Ecto neural progenitor cell (in vitro differentiated cells): ENCODE data around the gene NEGR1.

Experiments used
- DNase-seq: peaks from one replicate; pipeline ENCODE4 v3.0.0-alpha.2; 2018; ENCODE audit warnings: low spot score

The NEGR1 gene

DNA sequence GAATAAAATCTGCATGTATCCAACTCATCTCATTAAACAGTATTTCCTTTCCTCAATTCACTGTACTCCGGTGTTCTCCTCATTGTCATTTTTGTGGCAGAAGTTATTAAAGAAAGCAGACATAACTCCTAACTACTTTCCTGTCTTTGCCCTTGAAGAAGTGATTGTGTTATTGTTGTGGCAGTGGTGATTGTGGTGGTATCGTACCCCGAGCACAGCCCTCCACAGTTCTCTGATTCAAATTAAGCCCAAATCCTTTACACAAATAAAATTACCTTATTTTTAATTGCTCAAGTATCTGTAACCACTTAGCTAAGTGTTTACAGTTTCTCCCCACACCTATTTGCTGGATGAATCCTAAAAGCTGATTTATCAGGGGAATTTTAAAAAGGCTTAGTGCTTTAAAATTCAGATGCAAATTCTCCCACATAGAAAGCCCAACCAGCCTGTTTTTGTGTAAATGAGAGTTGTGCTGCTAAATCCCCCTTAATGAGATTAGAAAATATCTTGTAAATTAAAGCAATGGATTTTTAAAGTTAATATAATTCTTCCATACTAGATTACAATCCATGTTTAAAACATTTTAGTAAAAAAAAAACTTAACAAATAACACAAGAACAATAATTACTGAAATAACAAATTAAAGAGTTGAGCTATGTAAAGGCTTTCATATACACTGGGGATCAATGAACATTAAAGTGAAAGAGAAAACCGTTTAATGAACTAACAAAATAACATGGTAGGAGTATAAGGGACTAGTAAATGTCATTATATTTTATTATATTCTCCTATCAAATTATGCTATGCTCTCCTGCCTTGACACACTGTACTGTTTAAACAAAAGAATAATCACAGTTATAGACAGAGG is 259.0 kb downstream of the NEGR1 start:
- no peak for DNase-seq

DNA sequence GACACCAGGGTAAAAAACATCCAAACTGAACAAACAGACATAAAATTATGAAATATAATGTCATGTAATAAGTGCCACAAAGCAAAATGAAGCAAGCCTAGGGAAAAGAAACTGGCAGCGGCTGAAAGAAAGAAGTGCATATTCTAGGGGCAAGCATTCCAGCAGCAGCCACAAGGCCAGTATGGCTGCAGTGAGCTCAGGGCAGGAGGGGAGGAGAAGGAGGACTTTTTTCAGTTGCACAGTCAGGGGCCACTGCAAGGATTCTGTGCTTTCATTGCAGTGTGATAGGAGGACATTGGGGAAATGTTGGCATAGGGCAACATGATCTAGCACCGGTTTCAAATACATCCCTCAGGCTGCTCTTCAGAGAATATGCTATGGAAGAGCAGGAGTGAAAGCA is 263.8 kb downstream of the NEGR1 start:
- DNase-seq: no peak

DNA sequence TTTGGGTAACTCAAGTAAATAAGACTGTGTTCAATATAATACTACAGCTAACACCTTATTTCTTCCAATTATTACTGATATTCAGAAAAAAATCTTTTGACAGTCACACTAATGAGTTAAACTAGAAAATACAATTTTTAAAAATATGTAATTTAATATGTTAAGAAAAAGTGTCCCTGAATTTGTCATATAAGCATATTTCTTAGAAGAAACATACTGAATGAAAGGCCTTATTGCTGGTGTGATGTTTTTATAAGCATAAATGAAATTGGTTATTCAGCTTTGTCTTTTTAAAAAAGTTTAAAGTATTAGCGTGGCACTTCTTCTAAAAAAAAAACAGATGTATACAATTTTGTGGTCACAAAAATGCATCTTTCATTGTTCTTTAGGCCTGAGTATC is 267.3 kb downstream of the NEGR1 start:
- DNase-seq: no peak

DNA sequence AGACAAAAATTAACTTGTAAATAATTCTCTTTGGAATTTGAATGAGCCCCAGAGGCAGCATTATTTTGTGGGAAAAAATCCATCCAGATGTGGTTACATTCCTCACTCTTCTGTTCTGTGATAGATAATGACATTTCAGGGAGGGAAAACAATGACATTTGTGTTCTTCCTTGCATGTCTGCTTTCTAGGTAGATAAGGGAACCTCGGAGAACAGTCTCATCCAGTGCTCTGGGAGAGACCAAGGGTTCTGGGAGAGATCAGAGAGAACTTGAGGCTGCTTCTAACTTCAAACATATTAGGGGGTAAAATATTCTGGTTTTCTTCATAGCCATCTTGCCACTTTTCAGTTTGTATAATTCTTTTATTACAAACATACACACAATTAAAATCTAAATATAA is 269.2 kb downstream of the NEGR1 start:
- no peak for DNase-seq

DNA sequence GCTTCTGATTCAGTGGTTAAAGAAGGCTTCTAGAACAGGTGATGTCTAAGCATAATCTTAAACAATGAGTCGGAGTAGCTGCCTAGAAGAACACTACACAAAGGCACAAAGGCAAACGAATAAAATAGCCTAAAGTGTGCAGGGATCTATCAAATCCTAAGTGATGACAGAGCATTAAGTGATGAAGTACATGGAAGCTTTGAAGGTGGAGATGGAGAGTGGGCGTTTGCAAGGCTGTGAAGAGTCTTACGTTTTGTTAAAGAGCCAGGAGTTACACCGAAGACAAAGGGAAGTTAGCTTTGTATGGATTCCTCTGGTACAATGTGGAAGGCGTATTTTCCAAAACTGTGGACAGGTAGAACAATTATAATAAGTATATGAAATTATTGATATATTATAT is 270.6 kb downstream of the NEGR1 start:
- DNase-seq: no peak

DNA sequence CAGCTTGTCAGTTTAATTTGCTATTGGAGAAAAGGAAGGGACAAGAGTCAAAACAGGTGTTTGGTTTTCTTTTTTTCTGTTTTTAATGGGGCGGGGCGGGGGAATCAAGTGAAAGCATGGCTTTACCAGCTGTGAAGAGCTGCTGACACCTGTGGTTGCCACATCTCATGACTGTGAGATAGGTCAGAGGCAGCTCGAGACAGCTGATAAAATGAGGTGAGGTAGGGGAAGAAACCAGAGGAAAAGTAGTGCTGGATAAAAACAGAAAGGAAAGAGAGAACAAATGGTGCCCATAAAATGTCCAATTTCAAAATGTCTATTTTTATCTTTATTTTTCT is 272.3 kb downstream of the NEGR1 start:
- DNase-seq: no peak

DNA sequence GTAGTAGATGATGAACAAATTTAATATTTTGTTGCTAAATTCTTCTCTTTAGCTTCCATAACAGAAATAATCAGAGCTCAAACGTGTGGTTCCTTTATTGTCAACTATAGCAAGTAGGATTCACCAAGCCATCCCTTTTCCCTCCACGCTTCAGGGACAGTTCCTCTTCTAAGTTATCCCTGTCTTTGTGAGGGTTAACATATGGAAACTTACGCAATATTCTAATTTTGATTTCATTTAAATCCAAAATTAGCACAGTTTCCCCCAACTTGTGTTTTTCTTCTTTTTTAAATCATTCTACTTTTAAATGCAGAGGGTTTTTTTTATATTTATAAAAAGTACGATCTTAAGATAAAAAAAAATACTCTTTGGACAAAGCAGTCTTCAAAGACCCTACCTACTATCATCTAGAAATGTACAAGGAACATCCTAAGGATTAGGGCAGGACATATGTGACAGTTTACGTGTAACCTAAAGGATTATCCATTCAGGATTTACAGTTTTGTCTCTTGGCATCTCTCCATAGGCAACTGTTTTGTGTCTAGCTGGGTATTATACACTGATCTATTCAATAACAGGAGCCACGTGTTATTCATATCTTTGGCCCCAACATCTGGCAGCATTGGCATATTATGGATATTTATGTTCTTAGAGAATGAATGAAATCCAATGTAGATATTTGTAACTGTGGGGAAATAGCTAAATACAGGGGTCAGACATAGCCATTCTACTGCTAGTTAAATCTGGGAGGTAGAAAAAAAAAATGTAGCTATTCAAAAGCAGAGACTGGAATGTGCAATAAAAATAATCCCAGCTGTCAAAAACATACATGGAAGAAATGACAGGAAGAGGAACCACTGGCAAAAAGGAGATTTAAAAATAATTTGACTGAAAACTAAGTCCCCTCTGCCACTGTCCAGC is 272.9 kb downstream of the NEGR1 start:
- no peak for DNase-seq

DNA sequence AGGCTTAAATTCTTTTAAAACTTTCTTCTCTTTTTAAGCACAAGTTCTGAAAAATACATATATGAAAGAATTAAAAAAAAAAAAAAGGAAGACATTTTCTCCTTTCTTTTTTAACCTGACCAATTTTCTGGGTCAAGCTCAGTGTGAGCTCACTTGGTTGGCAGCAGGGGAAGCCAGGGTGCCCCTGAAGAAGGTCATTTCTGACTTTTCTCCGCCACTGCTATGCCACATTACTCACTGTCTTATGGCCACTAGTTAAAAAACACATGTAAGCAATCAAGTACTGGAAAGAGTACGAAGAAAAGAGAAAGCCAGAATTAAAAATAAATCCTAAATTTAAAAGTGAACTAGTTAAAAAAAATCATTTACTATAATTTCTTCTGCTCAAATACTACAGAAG is 275.0 kb downstream of the NEGR1 start:
- DNase-seq: no peak

DNA sequence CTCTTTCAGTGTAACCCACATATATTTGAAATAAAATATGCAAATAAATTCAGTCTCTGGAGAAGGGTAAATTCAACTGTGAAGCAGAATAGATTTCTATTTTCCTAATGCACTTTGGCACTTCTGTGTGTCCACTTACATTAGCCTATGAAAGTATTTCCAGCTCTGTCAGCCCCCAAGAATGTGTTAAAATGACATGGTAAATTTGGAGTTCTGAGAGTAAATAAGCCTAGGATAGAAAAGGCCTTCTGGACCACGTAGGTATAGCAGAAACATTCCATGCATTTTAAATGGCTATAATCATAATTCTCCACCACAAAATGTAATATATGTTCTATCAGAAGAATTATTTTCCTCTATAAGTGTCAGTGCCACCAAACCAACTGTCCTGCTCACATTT is 276.2 kb downstream of the NEGR1 start:
- no peak for DNase-seq

DNA sequence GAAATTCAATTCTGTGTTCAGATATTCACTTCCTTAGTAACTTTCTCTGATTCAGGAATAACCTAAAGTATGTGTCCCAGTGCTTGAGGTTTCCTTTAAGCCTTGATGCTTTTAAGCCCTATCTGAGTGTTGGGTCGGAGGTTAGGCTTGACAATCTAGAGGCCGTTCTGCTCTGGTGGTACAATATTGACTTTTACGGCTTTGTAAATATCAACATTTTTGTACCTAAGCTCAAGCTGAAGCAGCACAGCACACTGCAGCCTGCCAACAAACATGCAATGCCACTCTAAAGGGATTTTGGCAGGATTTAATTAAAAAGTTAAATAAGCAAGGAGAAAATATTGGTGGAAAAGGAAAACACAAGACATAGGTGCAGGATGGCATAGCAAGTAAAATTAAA is 279.2 kb downstream of the NEGR1 start:
- DNase-seq: no peak

DNA sequence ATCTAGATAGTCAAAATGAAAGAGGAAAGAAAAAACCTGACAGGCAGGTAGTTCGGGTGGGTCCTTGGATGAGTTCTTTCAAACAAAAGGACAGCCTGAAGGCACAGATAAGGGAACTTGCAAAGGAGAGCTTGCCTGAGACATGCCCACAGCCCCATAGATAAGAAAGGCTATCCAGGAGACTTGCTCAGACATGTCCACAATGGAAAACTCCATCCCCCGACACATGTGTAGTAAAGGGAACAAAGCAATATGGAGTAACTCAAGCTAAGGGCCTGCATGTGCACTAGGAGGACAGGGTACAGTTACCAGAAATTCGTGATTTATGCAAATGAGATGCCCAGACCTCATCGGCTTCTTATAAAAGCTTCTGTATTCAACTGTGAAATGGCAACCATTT is 281.5 kb downstream of the NEGR1 start:
- DNase-seq: no peak

DNA sequence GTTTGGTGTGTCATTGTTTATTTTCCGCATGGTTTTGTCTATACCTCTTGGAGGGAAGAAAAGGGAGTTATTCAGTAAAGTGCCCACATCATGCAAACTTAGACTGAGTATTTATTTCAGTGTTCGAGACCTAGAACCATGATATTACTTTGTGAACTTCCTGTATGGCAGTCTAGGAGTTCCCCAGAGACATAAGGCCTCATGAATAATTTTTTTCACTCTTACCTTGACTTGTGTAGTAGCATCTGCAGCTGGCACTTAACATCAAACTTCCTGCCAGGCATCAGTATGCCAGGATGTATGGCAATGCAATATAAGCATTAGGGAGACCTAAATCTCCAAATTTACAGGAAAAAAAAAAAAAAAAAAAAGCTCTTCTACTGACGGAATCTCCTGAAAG is 287.7 kb downstream of the NEGR1 start:
- no peak for DNase-seq

DNA sequence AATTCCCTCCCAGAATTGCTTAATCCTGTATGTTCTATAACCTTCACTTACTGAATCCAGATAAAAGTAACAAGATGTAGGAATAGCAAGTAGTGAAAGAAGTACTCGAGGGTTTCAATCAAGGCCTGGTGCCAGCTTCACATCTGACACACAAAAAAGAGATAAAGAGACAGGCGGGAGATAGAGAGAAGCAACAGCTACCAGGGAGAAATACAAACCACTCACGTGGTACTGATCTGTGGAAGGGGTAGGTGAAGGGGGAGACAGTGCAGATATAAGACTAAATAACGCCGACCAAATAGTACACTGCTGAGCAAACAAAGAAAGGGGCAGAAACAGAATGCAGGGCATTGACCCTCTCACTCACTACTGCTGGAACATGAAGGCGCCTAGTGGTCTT is 295.2 kb downstream of the NEGR1 start:
- DNase-seq: no peak

DNA sequence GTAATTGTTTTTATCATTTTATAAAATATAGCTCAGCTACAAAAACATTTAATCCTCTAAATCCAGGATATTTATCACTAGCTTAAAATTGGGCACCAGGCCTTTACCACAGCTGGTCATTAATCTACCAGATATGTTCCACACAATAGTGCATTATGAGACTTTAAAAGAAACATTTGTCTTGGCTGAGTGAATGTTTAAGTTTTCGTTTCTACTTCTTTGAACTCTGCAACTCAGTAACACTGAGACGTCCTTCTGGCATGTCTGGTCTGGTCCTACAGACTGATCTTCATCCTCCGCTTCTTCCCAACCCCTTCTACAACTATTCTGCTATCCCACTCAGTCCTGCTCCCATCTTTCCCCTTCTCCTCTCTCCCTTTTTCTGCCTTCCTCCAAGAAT is 296.2 kb downstream of the NEGR1 start:
- DNase-seq: no peak

DNA sequence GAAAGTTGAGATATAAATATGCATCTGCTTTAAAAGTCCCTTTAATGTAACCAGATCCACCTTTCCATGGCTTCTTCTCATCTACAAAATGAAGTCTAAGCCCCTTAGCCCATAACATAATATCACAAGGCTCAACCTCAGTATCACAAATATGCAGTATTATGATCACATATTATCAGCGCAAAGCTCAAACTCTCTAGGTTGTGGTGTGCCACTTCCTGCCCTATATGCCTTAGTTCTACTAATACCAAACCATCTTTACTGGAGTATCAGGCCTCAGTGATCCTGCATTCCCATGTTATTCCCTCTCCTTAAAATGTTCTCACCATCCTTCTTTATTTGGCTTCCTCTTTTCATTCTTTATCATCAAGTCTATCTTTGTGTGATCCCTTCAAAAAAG is 301.8 kb downstream of the NEGR1 start:
- no peak for DNase-seq

DNA sequence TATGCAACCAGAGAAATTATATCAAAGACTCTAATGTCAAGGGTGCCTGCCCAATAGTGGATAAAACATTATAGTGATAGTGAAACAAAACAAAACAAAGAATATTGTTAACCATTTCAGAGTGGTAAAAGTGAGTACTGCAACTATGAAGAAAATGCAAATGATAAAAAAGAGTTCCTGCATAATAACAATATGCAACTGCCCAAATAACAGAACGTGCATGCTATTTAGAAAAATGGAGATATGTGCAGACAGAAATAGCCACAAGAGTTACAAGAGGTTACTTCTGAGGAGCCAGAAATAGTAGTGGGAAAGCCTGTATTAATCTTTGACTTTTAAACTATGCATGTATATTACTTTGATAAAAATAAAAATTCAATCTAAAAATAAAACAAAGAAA is 302.5 kb downstream of the NEGR1 start:
- no peak for DNase-seq

DNA sequence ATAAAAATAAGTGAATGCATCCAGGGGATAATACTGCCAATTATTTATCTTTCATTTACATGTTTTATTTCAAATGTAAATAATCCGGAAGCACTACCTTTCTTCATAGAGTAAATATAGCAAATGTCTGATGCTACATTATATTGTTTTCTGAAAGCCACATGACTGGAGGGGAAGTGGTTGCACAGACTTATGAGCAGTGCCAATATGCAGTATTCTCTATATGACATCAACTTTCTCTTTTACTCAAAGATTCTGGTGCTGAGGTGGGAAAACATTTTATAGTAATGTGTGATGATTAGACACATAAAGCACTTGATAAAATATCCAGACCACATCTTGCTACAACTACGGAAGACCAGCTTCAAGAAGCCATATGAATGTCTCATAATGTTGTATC is 314.7 kb downstream of the NEGR1 start:
- DNase-seq: no peak

DNA sequence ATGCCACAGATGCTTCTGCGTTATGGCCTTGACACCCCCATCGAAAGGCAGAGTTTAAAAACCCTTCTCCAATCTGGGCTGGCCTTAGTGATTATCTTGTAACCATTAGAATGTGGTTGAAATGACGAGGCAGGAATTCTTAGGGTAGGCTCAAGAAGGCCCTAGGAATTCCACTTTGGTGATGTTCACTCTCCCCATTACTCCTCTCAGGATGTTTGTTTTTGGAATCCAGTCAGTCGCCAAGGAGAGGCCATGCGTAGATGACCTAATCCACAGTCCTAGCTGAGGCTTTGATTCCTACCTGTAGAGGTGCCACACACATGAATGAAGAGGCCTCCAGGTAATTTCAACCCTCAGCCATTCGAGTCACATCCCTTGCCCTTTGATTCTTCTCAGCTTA is 318.2 kb downstream of the NEGR1 start:
- no peak for DNase-seq

DNA sequence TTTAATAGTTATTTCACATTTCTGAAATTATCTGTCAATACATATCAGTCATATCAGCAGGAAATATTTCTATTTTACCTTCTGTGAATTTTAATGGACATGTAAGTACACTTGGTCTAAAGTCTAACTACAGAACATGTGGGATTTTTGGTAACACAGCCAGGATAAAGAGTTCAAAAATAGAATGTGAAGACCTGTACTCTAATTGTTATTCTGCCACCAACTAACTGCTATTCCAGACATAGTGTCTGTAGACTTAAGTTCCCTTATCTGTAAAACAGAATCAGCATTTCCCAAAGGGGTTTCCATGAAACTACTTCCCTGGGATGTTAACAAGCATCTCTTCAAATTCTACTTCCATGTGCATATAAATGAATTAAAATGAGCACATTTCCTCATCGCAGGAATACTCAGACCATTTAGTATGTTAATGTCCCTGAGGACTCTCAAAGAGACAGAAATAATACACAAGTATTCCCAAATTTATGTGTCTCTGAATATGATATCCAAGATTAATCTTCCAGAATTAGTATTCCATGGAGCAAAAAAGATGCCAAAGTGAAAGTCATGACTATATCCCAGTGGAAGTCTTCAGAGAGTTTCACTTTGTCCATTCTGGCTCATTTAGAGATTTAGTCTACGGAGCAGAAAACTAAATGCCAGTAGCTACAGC is 325.6 kb downstream of the NEGR1 start:
- DNase-seq: no peak

DNA sequence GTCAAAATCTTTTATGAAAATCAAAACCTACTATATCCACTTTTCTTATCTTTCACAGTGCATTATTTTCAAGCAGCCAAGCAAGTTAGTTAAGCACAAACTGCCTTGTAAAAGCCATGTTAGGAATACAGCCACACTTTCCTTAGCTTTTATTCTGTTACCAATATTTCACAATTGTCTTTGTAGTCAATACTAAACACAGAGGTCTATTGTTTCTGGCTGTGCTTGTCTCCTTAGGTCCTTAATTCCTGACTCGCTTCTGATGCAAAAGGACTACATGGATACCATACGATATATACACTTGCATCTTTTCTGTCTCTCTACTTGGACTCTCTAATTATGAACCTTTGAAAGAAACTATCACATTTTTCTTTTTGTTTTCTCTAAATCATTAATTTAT is 331.8 kb downstream of the NEGR1 start:
- DNase-seq: no peak

DNA sequence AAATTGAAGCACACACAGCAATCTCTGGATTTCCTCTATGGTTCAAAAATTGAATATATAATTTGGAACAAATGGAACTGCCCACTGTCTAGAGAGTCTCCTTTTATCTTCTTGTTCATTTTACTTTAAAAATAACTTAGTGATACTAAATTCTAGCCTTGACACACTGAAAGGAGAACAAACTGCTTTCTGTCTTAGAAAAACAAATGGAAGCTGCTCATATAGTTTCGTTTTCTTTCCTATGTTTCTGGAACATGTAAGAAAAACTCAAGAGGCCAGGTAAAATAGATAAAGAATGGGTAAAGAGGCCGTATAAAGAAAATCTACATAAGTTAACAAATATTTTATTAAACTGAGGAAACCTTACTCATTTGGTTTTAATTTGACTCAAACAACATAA is 332.7 kb downstream of the NEGR1 start:
- no peak for DNase-seq

DNA sequence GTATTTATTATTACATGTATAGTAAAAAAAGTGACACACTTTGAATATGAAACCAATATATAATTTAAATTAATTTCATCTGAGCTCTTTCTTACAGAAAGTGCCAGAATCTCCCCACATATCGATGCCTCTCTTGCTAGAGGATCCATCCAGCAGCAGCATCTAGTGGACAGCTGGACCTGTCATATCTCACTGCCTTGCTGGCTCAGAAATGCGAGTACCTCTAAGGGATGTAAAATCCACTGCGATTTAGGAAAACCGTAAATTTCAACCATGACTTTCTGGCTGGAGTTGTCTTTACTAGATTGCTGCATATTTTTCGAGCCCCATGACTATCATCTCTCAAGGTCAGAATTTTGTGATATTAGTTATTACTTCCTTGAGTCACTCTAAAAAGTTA is 333.8 kb downstream of the NEGR1 start:
- DNase-seq: no peak

DNA sequence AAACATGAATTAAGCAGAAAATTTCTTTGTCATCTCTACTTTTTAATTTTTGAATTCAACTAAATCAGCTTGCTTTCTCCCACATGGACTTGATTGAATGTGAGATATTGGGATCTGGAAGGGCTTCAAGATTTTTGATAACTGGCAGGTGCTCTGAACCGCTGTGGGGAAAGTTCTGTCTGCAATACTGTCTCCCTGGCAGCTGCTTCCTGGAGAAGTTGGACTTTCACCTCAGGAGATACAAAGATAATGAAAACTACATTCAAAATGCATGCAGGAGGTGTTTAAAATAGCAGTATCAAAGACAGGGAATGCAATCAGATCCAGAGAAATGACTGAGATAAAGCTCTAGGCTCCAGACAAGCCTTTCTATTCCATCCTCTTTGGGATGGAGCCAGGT is 338.3 kb downstream of the NEGR1 start:
- DNase-seq: no peak
